GM19023 (cell line): ENCODE data around the gene MYH14.

Experiments used
- ATAC-seq: cut with Tn5 transposase; IDR thresholded peaks from one replicate; pipeline ENCODE4 v1.9.1; 2021; ENCODE audit warnings: mild to moderate bottlenecking, moderate library complexity; ENCODE audit not compliant: unreplicated experiment

The MYH14 gene

GRCh38 chr19:50286443-50286842, 83.0 kb downstream of the MYH14 start:
- ATAC-seq = no peak

- ATAC-seq = no peak
Observed at GRCh38 chr19:50287331-50287730, 83.9 kb downstream of the MYH14 start.

GRCh38 chr19:50288954-50289353, 85.5 kb downstream of the MYH14 start:
- no peak for ATAC-seq

- ATAC-seq = no peak
Observed at GRCh38 chr19:50290011-50290410, 86.6 kb downstream of the MYH14 start.

- ATAC-seq = no peak
Observed at GRCh38 chr19:50290775-50291174, 87.4 kb downstream of the MYH14 start.

- ATAC-seq = no peak
Observed at GRCh38 chr19:50292216-50292827, 88.9 kb downstream of the MYH14 start.

- no peak for ATAC-seq
Observed at GRCh38 chr19:50293263-50294004, 90.0 kb downstream of the MYH14 start.

- ATAC-seq = no peak
Observed at GRCh38 chr19:50300051-50300450, 96.6 kb downstream of the MYH14 start.

- no peak for ATAC-seq
Observed at GRCh38 chr19:50300814-50301606, 97.6 kb downstream of the MYH14 start.

GRCh38 chr19:50301607-50301971, 98.2 kb downstream of the MYH14 start:
- ATAC-seq = no peak

GRCh38 chr19:50303558-50303957, 100.1 kb downstream of the MYH14 start:
- ATAC-seq = no peak

- ATAC-seq = no peak
Observed at GRCh38 chr19:50308991-50309390, 105.6 kb downstream of the MYH14 start.

- ATAC-seq = no peak
Observed at GRCh38 chr19:50309396-50310125, 106.1 kb downstream of the MYH14 start.

- no peak for ATAC-seq
Observed at GRCh38 chr19:50310759-50311465, 107.5 kb downstream of the MYH14 start.

- no peak for ATAC-seq
Observed at GRCh38 chr19:50311723-50312635, 108.6 kb downstream of the MYH14 start.

GRCh38 chr19:50312967-50313811, 109.8 kb downstream of the MYH14 start:
- no peak for ATAC-seq

GRCh38 chr19:50313812-50314536, 110.6 kb downstream of the MYH14 start:
- no peak for ATAC-seq
